Stimulated activated CD8-positive, alpha-beta memory T cell treated with anti-CD3 and anti-CD28 coated beads, Interleukin-4, amount 100 ng/mL, for 4 hours (primary cell): ENCODE results near the gene PEAR1.

Source experiments
- DNase-seq, 2 donors: peaks; one replicate each; pipeline ENCODE4 v3.0.0-alpha.2; 2020; ENCODE audit warnings: low read depth in 2 of 2, low spot score in 1 of 2

The PEAR1 gene

DNA sequence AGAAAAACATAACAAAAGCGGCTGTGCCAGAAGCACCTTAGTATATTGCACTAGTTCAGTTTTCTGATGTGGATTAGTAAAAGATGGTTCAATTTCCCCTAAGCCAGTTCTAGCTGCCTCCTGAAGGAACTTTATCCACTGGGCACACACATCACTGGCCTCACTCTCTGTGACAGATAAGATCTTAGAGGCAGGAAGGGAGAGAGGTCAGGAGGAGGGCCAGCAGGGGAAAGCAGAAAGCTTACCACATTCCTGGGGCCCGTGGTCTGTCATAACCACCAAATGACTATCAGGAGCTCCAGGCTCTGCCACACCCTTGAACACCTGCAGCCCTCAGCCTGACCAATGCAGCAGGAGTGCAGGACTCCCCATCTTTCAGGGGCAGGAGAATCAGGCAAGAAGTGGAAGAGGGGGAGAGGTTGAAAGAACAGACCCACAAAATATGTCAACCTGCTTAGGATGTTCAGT, 64.8 kb downstream of the PEAR1 start:
- DNase-seq: no peak

DNA sequence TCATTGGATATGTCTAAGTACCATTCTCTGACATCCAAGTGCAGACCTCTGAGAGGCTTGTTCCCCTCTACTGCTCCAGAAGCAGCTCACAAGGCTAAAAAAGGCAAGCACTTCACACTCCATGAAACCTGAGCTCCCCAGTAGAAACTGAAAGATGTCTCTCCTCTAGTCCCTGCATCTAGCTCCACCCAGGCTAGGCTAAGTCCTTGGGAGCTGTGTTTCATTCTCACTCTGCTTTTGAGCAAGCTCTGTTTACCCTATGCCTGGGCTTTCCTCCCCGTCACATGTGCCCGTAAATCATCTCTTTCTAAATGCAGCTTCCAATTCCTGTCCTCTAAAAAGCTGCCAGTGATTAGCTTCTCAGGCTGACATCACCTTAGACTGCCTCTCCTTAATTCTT, 65.9 kb downstream of the PEAR1 start:
- DNase-seq: no peak

- DNase-seq: no peak
These were observed 66.4 kb downstream of the PEAR1 start for GRCh38 chr1:156959925-156960324.

DNA sequence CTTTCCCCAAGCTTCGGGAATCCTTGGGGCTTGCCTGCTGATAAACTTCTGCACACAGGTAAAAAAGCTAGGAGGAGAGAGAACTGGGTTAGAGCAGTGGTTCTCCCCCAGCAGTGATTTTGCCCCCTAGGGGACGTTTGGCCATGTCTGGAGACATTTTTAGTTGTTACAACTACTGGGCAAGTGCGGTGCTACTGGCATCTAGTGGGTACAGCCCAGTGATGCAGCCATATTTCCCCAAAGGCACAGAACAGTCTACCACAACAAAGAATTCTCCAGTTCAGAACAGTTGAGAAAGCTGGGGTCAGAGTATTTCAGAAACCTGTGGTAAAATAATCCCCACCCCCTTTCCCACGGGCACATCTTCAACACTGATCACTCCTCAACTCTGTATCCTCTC, 68.2 kb downstream of the PEAR1 start:
- no peak for DNase-seq

GRCh38 chr1:156963621-156964020, 70.1 kb downstream of the PEAR1 start:
- peak in 1 of 2 donors; percentile 4 for DNase-seq

GRCh38 chr1:156964441-156964840, 70.9 kb downstream of the PEAR1 start:
- DNase-seq: no peak
